ENCODE measurements around the gene SCN5A.

The SCN5A gene

DNA sequence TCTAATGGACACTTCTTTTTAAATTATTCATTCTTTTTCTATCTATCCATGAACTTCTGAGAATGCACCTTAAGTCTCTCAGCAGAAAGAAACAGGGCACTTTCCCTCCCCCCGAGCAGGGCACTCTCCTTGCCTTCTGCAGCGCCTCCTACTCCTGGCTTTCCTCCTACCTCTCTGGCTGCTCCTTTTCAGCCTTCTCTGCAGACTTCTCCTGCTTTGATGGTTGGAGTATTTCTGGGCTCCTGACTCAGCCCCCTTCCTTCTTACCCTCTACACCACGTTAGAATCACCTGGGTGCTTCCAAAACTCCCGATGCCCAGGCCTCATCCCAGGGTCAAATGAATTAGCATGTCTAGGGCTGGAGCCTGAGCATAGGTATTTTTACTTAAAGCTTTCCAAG lies 3.4 kb downstream of the SCN5A start:
- H3K4me1 ChIP-seq (ENCODE audit: insufficient read depth, low read length) = peaks cover 11% of the 10 kb centered on the region
- peaks cover 14 to 20% of the 10 kb centered on the region in 2 donors for H3K27me3 ChIP-seq (ENCODE audit: control insufficient read depth in 1 of 2, insufficient read depth in 2 of 2, low read length in 2 of 2)
- no peaks in the 10 kb centered on the region for H3K36me3 ChIP-seq (ENCODE audit: insufficient read depth, low read length)
- H3K4me3 ChIP-seq (ENCODE audit: low read depth in 1 of 2, low read length in 2 of 2) = no peak overlapping the region
- no peak overlapping the region for H3K9ac ChIP-seq (ENCODE audit: low read length)
- H3K9me3 ChIP-seq (ENCODE audit: low read length) = no peaks in the 10 kb centered on the region
- H3K27ac ChIP-seq (ENCODE audit: low read depth, low read length) = no peak overlapping the region

DNA sequence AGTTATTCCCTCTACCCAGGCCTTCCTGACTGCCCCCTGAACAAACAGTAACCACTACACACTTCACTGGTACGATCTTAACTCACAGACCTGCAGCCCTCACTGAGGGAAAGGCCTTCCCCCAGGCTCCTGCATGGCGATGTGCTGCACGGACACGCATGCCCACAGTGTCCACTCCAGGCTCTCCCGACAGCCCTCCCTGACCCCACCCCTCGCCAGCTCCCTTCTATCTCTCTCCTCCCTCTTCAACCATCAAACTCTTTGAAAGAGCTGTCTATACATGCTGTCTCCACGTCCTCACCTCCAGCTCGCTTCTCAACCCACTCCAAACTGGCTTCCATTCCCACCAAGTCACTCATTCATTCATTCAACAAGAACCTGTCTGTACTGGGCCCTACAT lies 3.9 kb downstream of the SCN5A start:
- no peaks in the 10 kb centered on the region for H3K36me3 ChIP-seq (ENCODE audit: insufficient read depth, low read length)
- no peak overlapping the region for H3K27ac ChIP-seq (ENCODE audit: low read depth, low read length)
- no peak overlapping the region for H3K9ac ChIP-seq (ENCODE audit: low read length)
- H3K4me3 ChIP-seq (ENCODE audit: low read depth in 1 of 2, low read length in 2 of 2) = no peak overlapping the region
- peaks cover 11% of the 10 kb centered on the region for H3K4me1 ChIP-seq (ENCODE audit: insufficient read depth, low read length)
- no peaks in the 10 kb centered on the region for H3K9me3 ChIP-seq (ENCODE audit: low read length)
- H3K27me3 ChIP-seq (ENCODE audit: control insufficient read depth in 1 of 2, insufficient read depth in 2 of 2, low read length in 2 of 2) = peaks cover 14 to 20% of the 10 kb centered on the region in 2 donors

DNA sequence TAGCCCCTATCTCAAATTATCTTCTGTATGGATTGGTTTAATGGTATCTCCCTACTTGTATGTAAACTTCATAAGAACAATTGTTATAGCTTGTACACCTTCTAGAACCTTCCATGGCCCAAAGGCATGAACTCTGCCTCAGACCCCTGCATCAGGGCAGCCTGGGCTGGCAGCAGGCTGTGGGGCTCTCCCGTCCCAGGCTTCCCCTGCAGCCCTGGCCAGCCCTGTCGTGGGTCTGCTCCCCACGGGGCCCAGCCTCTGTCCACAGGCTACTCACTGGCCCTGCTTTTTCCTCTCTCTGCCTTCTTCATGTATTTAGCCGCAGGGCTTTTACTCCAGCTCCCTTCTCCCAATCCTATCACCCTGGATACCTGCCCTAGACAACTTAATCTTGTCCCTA lies 4.4 kb downstream of the SCN5A start:
- no peaks in the 10 kb centered on the region for H3K36me3 ChIP-seq (ENCODE audit: insufficient read depth, low read length)
- H3K9ac ChIP-seq (ENCODE audit: low read length) = no peak overlapping the region
- no peak overlapping the region for H3K4me3 ChIP-seq (ENCODE audit: low read depth in 1 of 2, low read length in 2 of 2)
- H3K27ac ChIP-seq (ENCODE audit: low read depth, low read length) = no peak overlapping the region
- no peaks in the 10 kb centered on the region for H3K9me3 ChIP-seq (ENCODE audit: low read length)
- peaks cover 14 to 20% of the 10 kb centered on the region in 2 donors for H3K27me3 ChIP-seq (ENCODE audit: control insufficient read depth in 1 of 2, insufficient read depth in 2 of 2, low read length in 2 of 2)
- peaks cover 10% of the 10 kb centered on the region for H3K4me1 ChIP-seq (ENCODE audit: insufficient read depth, low read length)

DNA sequence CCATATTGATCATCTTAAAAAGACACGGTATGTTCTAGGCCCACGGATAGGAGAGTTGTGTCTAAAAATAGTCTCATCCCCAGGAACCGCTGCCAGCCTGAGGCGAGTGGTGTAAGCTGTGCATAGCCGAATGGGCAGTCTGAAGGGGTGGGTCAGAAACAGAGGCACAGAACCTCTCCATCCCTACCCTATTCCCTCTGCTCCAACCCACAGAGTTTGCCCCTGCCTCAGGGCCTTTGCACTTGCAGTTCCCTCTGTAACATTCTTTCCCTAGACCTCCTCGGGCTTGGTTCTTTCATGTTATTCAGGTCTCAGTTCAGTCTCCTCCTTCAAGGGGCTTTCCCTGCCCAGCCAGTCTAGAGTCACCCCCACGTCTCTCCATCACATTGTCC lies 4.8 kb downstream of the SCN5A start:
- Histone ChIP-seq H3K4me1 (ENCODE audit: insufficient read depth, low read length) (peaks cover 6% of the 10 kb centered on the region), H3K27ac (ENCODE audit: low read depth, low read length) (no peak overlapping the region)

DNA sequence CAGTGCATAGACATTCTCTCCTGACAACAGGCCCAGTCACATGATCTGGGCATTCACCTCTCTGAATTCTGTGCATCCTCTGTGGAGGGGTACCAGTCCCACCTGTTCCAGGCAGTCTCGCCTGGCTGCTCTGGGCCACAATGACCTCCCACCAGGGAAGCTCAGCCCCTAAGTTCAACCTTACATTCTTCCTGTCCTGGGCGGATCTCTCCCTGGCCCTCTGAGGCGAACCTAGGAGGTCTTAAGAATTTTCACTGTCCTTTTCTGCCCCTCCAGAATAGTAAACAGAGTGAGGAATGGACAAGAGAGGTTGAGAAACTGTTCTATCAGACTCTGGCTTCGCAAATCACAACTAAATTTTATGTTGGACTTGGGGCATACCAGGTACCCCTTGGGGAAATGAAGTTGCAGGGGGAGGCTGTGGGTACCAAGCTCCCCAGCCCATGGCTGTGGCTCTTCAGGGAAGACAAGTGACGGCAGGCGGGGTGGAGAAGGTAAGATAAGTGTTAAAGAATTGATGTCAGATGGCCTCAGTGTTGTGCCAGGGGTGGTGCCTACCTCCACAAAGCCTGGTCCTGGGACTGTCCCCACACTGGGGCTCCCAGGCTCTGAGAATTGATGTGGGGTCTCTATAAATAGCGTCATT lies 5.3 kb downstream of the SCN5A start:
- Histone ChIP-seq H3K27ac (ENCODE audit: low read depth, low read length) (no peak overlapping the region), H3K9me3 (ENCODE audit: low read length) (no peaks in the 10 kb centered on the region), H3K27me3 (ENCODE audit: control insufficient read depth in 1 of 2, insufficient read depth in 2 of 2, low read length in 2 of 2) (peaks cover 14 to 18% of the 10 kb centered on the region in 2 donors), H3K4me3 (ENCODE audit: low read depth in 1 of 2, low read length in 2 of 2) (no peak overlapping the region), H3K9ac (ENCODE audit: low read length) (no peak overlapping the region), H3K4me1 (ENCODE audit: insufficient read depth, low read length) (peaks cover 6% of the 10 kb centered on the region), H3K36me3 (ENCODE audit: insufficient read depth, low read length) (no peaks in the 10 kb centered on the region)

More for the DNA sequence above, 4.8 kb downstream of the SCN5A start:
- H3K9me3 ChIP-seq (ENCODE audit: low read length) = no peaks in the 10 kb centered on the region
- no peaks in the 10 kb centered on the region for H3K36me3 ChIP-seq (ENCODE audit: insufficient read depth, low read length)
- no peak overlapping the region for H3K9ac ChIP-seq (ENCODE audit: low read length)
- H3K4me3 ChIP-seq (ENCODE audit: low read depth in 1 of 2, low read length in 2 of 2) = no peak overlapping the region
- peaks cover 14 to 20% of the 10 kb centered on the region in 2 donors for H3K27me3 ChIP-seq (ENCODE audit: control insufficient read depth in 1 of 2, insufficient read depth in 2 of 2, low read length in 2 of 2)

DNA sequence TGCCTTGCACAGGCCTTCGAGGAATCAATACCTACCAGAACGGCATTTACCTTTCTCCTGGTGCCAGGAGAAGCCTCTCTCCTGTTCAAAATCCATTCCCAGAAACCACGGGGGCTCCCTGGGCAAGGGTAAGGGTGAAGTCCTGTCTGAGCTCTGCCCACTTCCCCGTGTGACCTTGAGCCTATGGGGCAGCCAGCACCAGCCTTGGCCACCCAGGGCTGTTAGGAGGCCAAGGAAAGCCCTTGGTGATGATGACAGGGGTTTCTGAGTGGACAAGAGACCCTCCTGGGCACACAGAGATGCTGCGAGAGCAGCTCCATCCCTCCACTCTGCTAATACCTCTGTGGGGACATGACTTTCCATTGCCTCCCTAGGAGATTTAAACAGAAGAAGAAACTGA lies 5.9 kb downstream of the SCN5A start:
- no peak overlapping the region for H3K27ac ChIP-seq (ENCODE audit: low read depth, low read length)
- H3K27me3 ChIP-seq (ENCODE audit: control insufficient read depth in 1 of 2, insufficient read depth in 2 of 2, low read length in 2 of 2) = peaks cover 13% of the 10 kb centered on the region in 2 donors
- no peaks in the 10 kb centered on the region for H3K36me3 ChIP-seq (ENCODE audit: insufficient read depth, low read length)
- no peak overlapping the region for H3K9ac ChIP-seq (ENCODE audit: low read length)
- peaks cover 1% of the 10 kb centered on the region for H3K4me1 ChIP-seq (ENCODE audit: insufficient read depth, low read length)
- no peak overlapping the region for H3K4me3 ChIP-seq (ENCODE audit: low read depth in 1 of 2, low read length in 2 of 2)
- H3K9me3 ChIP-seq (ENCODE audit: low read length) = no peaks in the 10 kb centered on the region

DNA sequence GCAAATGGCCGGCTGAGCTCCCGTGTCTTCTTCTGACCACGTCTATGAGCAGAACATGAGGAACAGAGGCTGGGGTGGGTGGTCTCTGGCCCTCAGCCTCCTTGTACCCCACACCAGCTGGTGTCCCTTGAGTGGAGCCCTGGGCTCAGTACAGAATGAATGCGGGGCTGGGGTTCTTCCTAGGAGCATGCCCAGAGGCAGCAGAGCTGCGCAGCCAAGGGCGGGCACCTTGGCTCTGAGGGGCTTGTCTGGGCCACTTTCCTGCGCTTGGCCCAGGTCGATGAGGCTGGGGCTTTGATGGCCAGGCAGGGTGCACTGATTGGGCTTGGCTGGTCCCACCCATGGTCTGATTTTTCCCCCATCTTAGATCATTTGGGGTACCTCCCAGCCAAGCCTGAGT lies 6.4 kb downstream of the SCN5A start:
- Histone ChIP-seq H3K4me1 (ENCODE audit: insufficient read depth, low read length) (no peaks in the 10 kb centered on the region), H3K9me3 (ENCODE audit: low read length) (no peaks in the 10 kb centered on the region), H3K36me3 (ENCODE audit: insufficient read depth, low read length) (no peaks in the 10 kb centered on the region), H3K4me3 (ENCODE audit: low read depth in 1 of 2, low read length in 2 of 2) (no peak overlapping the region), H3K27me3 (ENCODE audit: control insufficient read depth in 1 of 2, insufficient read depth in 2 of 2, low read length in 2 of 2) (peaks cover 8% of the 10 kb centered on the region in 2 donors), H3K27ac (ENCODE audit: low read depth, low read length) (no peak overlapping the region), H3K9ac (ENCODE audit: low read length) (no peak overlapping the region)

DNA sequence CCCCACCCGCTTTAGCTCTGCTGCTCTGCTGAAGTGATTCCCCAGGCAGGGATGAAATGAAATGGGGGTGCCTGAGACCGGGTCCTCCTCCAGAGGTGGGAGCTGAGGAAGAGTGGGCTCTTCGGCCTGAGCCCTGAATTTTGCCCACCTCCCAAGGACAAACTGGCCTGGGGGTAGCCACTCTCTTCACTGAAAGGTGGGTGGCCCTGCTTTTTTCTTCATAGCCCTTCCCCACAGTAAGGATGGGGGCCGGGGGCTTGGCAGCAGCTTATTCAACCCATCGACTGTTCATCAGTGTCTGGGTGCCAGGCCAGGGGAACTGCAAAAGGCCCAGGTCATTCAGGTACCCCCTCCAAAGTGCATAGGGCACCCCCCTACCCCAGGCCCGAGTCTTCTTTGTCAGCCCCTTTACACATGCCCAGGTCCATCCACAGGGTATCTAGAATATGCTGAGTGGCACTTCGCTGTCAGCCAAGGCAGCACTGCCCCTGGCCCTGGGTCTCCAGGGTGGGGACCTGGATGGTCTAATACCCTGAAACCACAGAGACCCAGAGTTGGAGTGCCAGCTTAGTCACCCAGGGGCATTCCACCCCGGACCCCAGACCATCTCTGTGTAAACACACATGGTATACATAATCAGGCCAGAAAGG lies 7.9 kb downstream of the SCN5A start:
- Histone ChIP-seq H3K4me1 (ENCODE audit: insufficient read depth, low read length) (no peaks in the 10 kb centered on the region), H3K9me3 (ENCODE audit: low read length) (no peaks in the 10 kb centered on the region), H3K9ac (ENCODE audit: low read length) (no peak overlapping the region), H3K27ac (ENCODE audit: low read depth, low read length) (no peak overlapping the region), H3K36me3 (ENCODE audit: insufficient read depth, low read length) (no peaks in the 10 kb centered on the region), H3K4me3 (ENCODE audit: low read depth in 1 of 2, low read length in 2 of 2) (no peak overlapping the region), H3K27me3 (ENCODE audit: control insufficient read depth in 1 of 2, insufficient read depth in 2 of 2, low read length in 2 of 2) (peaks cover 0 to 4% of the 10 kb centered on the region in 2 donors)

DNA sequence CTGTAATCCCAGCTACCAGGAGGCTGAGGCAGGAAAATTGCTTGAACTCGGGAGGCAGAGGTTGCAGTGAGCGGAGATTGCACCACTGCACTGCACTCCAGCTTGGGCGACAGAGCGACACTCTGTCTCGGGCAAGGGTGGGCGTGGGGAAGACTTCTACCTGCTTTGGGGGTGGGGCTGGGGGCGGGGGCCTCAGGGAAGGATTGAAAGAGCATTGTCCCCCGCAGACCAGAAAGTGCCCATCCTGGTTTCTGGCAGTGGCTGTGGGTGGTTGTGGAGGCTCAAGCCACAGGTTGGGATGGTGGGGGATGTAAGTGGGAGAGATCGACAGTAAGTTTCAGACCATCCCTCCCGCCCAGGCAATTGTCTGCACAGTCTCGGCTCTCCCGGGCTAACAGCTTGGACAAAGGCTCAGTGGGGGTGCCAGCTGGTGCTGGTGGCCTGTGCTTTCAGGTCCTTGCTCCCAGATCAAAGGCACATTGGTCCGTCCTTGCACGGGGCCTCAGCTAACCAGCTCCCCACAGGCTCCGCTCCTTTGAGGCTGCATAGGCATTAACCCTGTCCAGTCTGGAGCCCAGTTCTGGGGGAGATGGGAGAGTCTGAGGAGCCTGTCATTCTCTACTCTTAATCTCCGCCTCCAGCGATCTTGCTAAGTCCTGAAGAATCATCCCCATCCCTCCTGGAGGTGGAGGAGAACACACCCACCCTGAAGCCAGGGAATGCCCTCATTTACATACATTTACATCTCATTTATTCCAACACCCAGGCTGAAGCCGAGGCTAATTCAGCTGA lies 8.6 kb downstream of the SCN5A start:
- H3K9ac ChIP-seq (ENCODE audit: low read length) = no peak overlapping the region
- no peaks in the 10 kb centered on the region for H3K9me3 ChIP-seq (ENCODE audit: low read length)
- no peak overlapping the region for H3K4me3 ChIP-seq (ENCODE audit: low read depth in 1 of 2, low read length in 2 of 2)
- H3K27ac ChIP-seq (ENCODE audit: low read depth, low read length) = no peak overlapping the region
- peaks cover 0 to 4% of the 10 kb centered on the region in 2 donors for H3K27me3 ChIP-seq (ENCODE audit: control insufficient read depth in 1 of 2, insufficient read depth in 2 of 2, low read length in 2 of 2)
- H3K36me3 ChIP-seq (ENCODE audit: insufficient read depth, low read length) = no peaks in the 10 kb centered on the region
- no peaks in the 10 kb centered on the region for H3K4me1 ChIP-seq (ENCODE audit: insufficient read depth, low read length)

DNA sequence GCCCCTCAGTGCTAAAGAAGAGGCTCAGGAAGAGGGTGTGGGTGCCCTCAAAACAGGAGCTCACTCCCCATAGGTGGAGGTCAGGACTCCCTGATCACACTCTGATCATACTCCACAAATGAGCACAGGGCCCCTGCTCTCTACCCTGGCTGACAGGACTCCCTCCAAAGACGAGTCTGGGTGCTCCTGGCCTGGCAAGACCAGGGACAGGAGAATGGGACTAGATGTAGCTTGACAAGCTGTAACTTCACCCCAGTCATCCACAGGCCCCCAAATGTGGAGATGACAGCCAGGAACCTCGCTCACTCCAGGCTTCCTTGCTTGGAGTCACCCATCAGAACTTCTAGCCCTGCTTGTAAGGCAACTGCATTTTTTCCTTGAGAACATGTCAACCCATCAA lies 11.1 kb downstream of the SCN5A start:
- Histone ChIP-seq H3K27ac (ENCODE audit: low read depth, low read length) (no peak overlapping the region), H3K9me3 (ENCODE audit: low read length) (no peaks in the 10 kb centered on the region), H3K9ac (ENCODE audit: low read length) (no peak overlapping the region), H3K4me3 (ENCODE audit: low read depth in 1 of 2, low read length in 2 of 2) (no peak overlapping the region), H3K27me3 (ENCODE audit: control insufficient read depth in 1 of 2, insufficient read depth in 2 of 2, low read length in 2 of 2) (no peaks in the 10 kb centered on the region), H3K36me3 (ENCODE audit: insufficient read depth, low read length) (no peaks in the 10 kb centered on the region), H3K4me1 (ENCODE audit: insufficient read depth, low read length) (no peaks in the 10 kb centered on the region)

DNA sequence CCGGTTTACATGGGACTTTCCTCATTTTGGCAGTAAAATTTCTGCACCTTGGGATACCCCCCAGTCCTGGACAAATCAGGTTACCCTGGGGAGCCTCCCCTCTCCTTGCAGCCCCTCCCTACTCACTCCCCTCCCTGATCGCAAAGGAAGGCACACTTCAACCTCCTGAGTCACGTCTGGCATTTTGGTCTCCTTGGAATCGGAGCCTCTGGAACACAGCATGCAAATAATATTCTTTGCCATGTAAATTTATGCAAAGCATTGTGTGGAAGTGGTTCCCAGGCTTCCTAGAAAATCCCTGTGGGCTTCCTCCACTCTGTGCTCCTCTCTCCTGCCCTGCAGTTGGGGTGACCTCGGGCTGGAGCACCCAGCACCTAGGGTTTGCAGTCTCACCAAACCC lies 11.6 kb downstream of the SCN5A start:
- no peaks in the 10 kb centered on the region for H3K4me1 ChIP-seq (ENCODE audit: insufficient read depth, low read length)
- H3K9ac ChIP-seq (ENCODE audit: low read length) = no peak overlapping the region

More for the DNA sequence above, 11.6 kb downstream of the SCN5A start:
- Histone ChIP-seq H3K4me3 (ENCODE audit: low read depth in 1 of 2, low read length in 2 of 2) (no peak overlapping the region), H3K36me3 (ENCODE audit: insufficient read depth, low read length) (no peaks in the 10 kb centered on the region), H3K9me3 (ENCODE audit: low read length) (no peaks in the 10 kb centered on the region), H3K27ac (ENCODE audit: low read depth, low read length) (no peak overlapping the region), H3K27me3 (ENCODE audit: control insufficient read depth in 1 of 2, insufficient read depth in 2 of 2, low read length in 2 of 2) (no peaks in the 10 kb centered on the region)
